ENCODE results near the gene MACROD2.
"Not testable (repeated sequence)": the region's sequence is repeated elsewhere in the genome, so short reads cannot be mapped to it uniquely, and the experiment has no call there.

MACROD2 gene

GRCh38 chr20:14197097-14197496 is 201.8 kb downstream of the MACROD2 start:
- no peak for DNase-seq

GRCh38 chr20:14198416-14198815 is 203.1 kb downstream of the MACROD2 start:
- DNase-seq = no peak

- no peak for DNase-seq
Observed at GRCh38 chr20:14199111-14199510, 203.8 kb downstream of the MACROD2 start.

- DNase-seq = no peak
Observed at GRCh38 chr20:14203657-14204056, 208.3 kb downstream of the MACROD2 start.

- DNase-seq = no peak
Observed at GRCh38 chr20:14207591-14207990, 212.3 kb downstream of the MACROD2 start.

GRCh38 chr20:14208956-14209355 is 213.6 kb downstream of the MACROD2 start:
- DNase-seq = no peak

GRCh38 chr20:14210146-14210545 is 214.8 kb downstream of the MACROD2 start:
- DNase-seq = no peak

GRCh38 chr20:14214046-14214445 is 218.7 kb downstream of the MACROD2 start:
- DNase-seq = no peak

GRCh38 chr20:14215880-14216279 is 220.6 kb downstream of the MACROD2 start:
- DNase-seq = not testable (repeated sequence)

GRCh38 chr20:14219801-14220461 is 224.6 kb downstream of the MACROD2 start:
- DNase-seq = no peak

- DNase-seq = no peak
Observed at GRCh38 chr20:14220986-14221385, 225.7 kb downstream of the MACROD2 start.

- no peak for DNase-seq
Observed at GRCh38 chr20:14223806-14224205, 228.5 kb downstream of the MACROD2 start.

GRCh38 chr20:14226051-14227049 is 231.0 kb downstream of the MACROD2 start:
- not testable (repeated sequence) for DNase-seq

- no peak for DNase-seq
Observed at GRCh38 chr20:14232650-14233049, 237.3 kb downstream of the MACROD2 start.

GRCh38 chr20:14234666-14235295 is 239.5 kb downstream of the MACROD2 start:
- no peak for DNase-seq

GRCh38 chr20:14235355-14235754 is 240.0 kb downstream of the MACROD2 start:
- no peak for DNase-seq

- DNase-seq = no peak
Observed at GRCh38 chr20:14245368-14245970, 250.2 kb downstream of the MACROD2 start.

- no peak for DNase-seq
Observed at GRCh38 chr20:14259689-14260088, 264.4 kb downstream of the MACROD2 start.

GRCh38 chr20:14260367-14260766 is 265.1 kb downstream of the MACROD2 start:
- DNase-seq = no peak

- no peak for DNase-seq
Observed at GRCh38 chr20:14264869-14265268, 269.6 kb downstream of the MACROD2 start.

GRCh38 chr20:14266246-14266645 is 270.9 kb downstream of the MACROD2 start:
- no peak for DNase-seq

- DNase-seq = not testable (repeated sequence)
Observed at GRCh38 chr20:14270751-14271150, 275.4 kb downstream of the MACROD2 start.

- DNase-seq = no peak
Observed at GRCh38 chr20:14282140-14282539, 286.8 kb downstream of the MACROD2 start.
